Gastrocnemius medialis (tissue), 4 donors: ENCODE measurements around the gene CHN2. TPM values are rescaled to one million over a fixed set of nuclear protein-coding genes. Genes with fewer than 3 reads are reported as not detected.
A peak's percentile ranks its signal among the peaks of the same experiment; 100 is the strongest.

ENCODE experiments used
- ATAC-seq, 2 donors: fragments of 150-250 bp; one replicate each; pipeline ENCODE4 v1.9.1; 2016
- DNase-seq, 2 donors: peaks; one replicate each; pipeline ENCODE4 v3.0.0-alpha.2; 2019
- H3K27ac ChIP-seq, 4 donors: fragments of 200-600 bp; sonication (generic); 1 replicate in 1 of 4; 2 replicates in 3 of 4; pipeline ENCODE4 v1.5.1; 2016 to 2018; ENCODE audit warnings: mild to moderate bottlenecking in 2 of 4, moderate library complexity in 1 of 4
- H3K27me3 ChIP-seq, 3 donors: fragments of 200-600 bp; sonication (generic) in 2 of 3; 1 replicate in 1 of 3; 2 replicates in 2 of 3; pipeline versions ENCODE4 v1.5.1 to v1.6.0; 2016 to 2019; ENCODE audit warnings: mild to moderate bottlenecking in 1 of 3, moderate library complexity in 1 of 3
- H3K36me3 ChIP-seq, 2 donors: fragments of 200-600 bp; sonication (generic) in 1 of 2; one replicate each; pipeline ENCODE4 v1.5.1; 2017 to 2018
- H3K4me1 ChIP-seq, 2 donors: fragments of 200-600 bp; sonication (generic) in 1 of 2; one replicate each; pipeline ENCODE4 v1.5.1; 2016 to 2017; ENCODE audit warnings: mild to moderate bottlenecking in 2 of 2
- H3K4me3 ChIP-seq, 4 donors: fragments of 200-600 bp; sonication (generic) in 3 of 4; 1 replicate in 1 of 4; 2 replicates in 3 of 4; pipeline ENCODE4 v1.5.1; 2016 to 2019; ENCODE audit warnings: mild to moderate bottlenecking in 2 of 4
- H3K9me3 ChIP-seq, 3 donors: fragments of 200-600 bp; sonication (generic) in 2 of 3; 1 replicate in 1 of 3; 2 replicates in 2 of 3; pipeline ENCODE4 v1.5.1; 2016 to 2019
- CTCF ChIP-seq, 5 experiments: fragments of 450-650 bp in 3 of 5; fragments of 200-600 bp in 2 of 5; sonication (generic) in 2 of 5; IDR thresholded peaks in 4 of 5; conservative IDR thresholded peaks in 1 of 5; 1 replicate in 4 of 5; 2 replicates in 1 of 5; pipeline ENCODE4 v1.5.1; 2016 to 2019; ENCODE audit warnings: antibody characterized with exemption in 5 of 5, mild to moderate bottlenecking in 3 of 5, moderate library complexity in 3 of 5
- POLR2A ChIP-seq, 2 donors: fragments of 450-650 bp; IDR thresholded peaks; one replicate each; pipeline ENCODE4 v1.6.1; 2017; ENCODE audit warnings: antibody characterized with exemption in 2 of 2, mild to moderate bottlenecking in 2 of 2, moderate library complexity in 2 of 2
- in situ Hi-C, 4 donors: fragments of 200-750 bp; cut with MboI; loops; one replicate each; pipeline versions ENCODE4 v1.15.0 to v1.8.0; 2017; ENCODE audit warnings: low sequenced_read_pairs in 4 of 4
- intact Hi-C: fragments of 100-400 bp; cut with DNase I; formaldehyde crosslinking; loops from one replicate; pipeline ENCODE4 v1.15.1; 2023; ENCODE audit warnings: low total_unique reads
- total RNA-seq, 4 donors: library from RNA; depleted of rRNA; stranded (reverse); fragments of >200 nt; gene quantifications; one replicate each; pipeline versions ENCODE4 v1.1.0 to v1.2.3, GENCODE V29; 2016

The CHN2 gene
- total RNA-seq, 4 donors from 2014 or later: 5.9 to 11.3 (median 8.2) TPM

GRCh38 chr7:29194206-29194593 is 375 bp upstream of the CHN2 start:
- intact Hi-C loops: loop anchor here (10.0 kb wide), 1 partner anchor 79 kb away; no protein-coding TSS in a partner anchor
- no peak for DNase-seq

GRCh38 chr7:29196191-29196590 is 1.6 kb downstream of the CHN2 start:
- ATAC-seq: no peak
- Histone ChIP-seq H3K4me1 (peaks cover 0 to 13% of the 10 kb centered on the region in 2 donors), H3K36me3 (no peaks in the 10 kb centered on the region), H3K27me3 (peaks cover 0 to 15% (median 5%) of the 10 kb centered on the region in 3 donors), H3K9me3 (no peaks in the 10 kb centered on the region), H3K4me3 (no peak overlapping the region), H3K27ac (no peak overlapping the region)
- TF ChIP-seq CTCF (IDR thresholded peaks at IDR 0.05 in 4 of 5, conservative IDR thresholded peaks at IDR 0.05 in 1 of 5) (no peak), POLR2A (IDR thresholded peaks at IDR 0.05) (no peak)
- intact Hi-C loops (loop anchor here (10.0 kb wide), 1 partner anchor 81 kb away; no protein-coding TSS in a partner anchor), in situ Hi-C loops (loop anchor here in 2 of 4 donors (10.0 to 25.0 kb wide), 2 partner anchors 209 to 216 kb away; no protein-coding TSS in a partner anchor)
- DNase-seq: no peak

More at GRCh38 chr7:29194206-29194593, 375 bp upstream of the CHN2 start:
- Histone ChIP-seq H3K9me3 (no peaks in the 10 kb centered on the region), H3K27ac (peak overlapping the region in 3 of 4 donors; percentile 14 to 35 (median 19)), H3K4me1 (peaks cover 0 to 13% of the 10 kb centered on the region in 2 donors), H3K4me3 (peak overlapping the region; percentile 65 to 72 (median 68)), H3K36me3 (no peaks in the 10 kb centered on the region), H3K27me3 (peaks cover 0 to 15% (median 5%) of the 10 kb centered on the region in 3 donors)
- ATAC-seq: peak; percentile 22 to 35
- no peak for TF ChIP-seq CTCF (IDR thresholded peaks at IDR 0.05 in 4 of 5, conservative IDR thresholded peaks at IDR 0.05 in 1 of 5)
- TF ChIP-seq POLR2A (IDR thresholded peaks at IDR 0.05): no peak
- in situ Hi-C loops: loop anchor here in 3 of 4 donors (5.0 to 25.0 kb wide), 3 partner anchors 208 to 218 kb away; no protein-coding TSS in a partner anchor

- Histone ChIP-seq H3K4me1 (peaks cover 0 to 13% of the 10 kb centered on the region in 2 donors), H3K36me3 (no peaks in the 10 kb centered on the region), H3K27ac (no peak overlapping the region), H3K27me3 (peaks cover 0 to 15% (median 5%) of the 10 kb centered on the region in 3 donors), H3K9me3 (no peaks in the 10 kb centered on the region), H3K4me3 (no peak overlapping the region)
- intact Hi-C loops (loop anchor here (10.0 kb wide), 1 partner anchor 82 kb away; no protein-coding TSS in a partner anchor), in situ Hi-C loops (loop anchor here in 2 of 4 donors (10.0 to 25.0 kb wide), 2 partner anchors 208 to 215 kb away; no protein-coding TSS in a partner anchor)
- no peak for ATAC-seq
- no peak for TF ChIP-seq CTCF (IDR thresholded peaks at IDR 0.05 in 4 of 5, conservative IDR thresholded peaks at IDR 0.05 in 1 of 5)
- TF ChIP-seq POLR2A (IDR thresholded peaks at IDR 0.05): no peak
- no peak for DNase-seq
Observed at GRCh38 chr7:29196971-29197595, 2.5 kb downstream of the CHN2 start.

- in situ Hi-C loops (loop anchor here in 2 of 4 donors (10.0 to 25.0 kb wide), 2 partner anchors 207 to 214 kb away; no protein-coding TSS in a partner anchor), intact Hi-C loops (loop anchor here (10.0 kb wide), 1 partner anchor 83 kb away; no protein-coding TSS in a partner anchor)
- peaks cover 0 to 15% (median 5%) of the 10 kb centered on the region in 3 donors for H3K27me3 ChIP-seq
- DNase-seq (no peak), ATAC-seq (no peak)
- no peaks in the 10 kb centered on the region for H3K9me3 ChIP-seq
- TF ChIP-seq CTCF (IDR thresholded peaks at IDR 0.05 in 4 of 5, conservative IDR thresholded peaks at IDR 0.05 in 1 of 5) (no peak), POLR2A (IDR thresholded peaks at IDR 0.05) (no peak)
- no peak overlapping the region for H3K4me3 ChIP-seq
- H3K36me3 ChIP-seq: no peaks in the 10 kb centered on the region
- peaks cover 0 to 13% of the 10 kb centered on the region in 2 donors for H3K4me1 ChIP-seq
- no peak overlapping the region for H3K27ac ChIP-seq
Observed at GRCh38 chr7:29197916-29198315, 3.3 kb downstream of the CHN2 start.
